GM23248 (cell line): ENCODE measurements around the gene NEK4.

Experiments used
- EZH2 ChIP-seq: fragments of 200-600 bp; sonication (generic); IDR thresholded peaks from 2 replicates; pipeline ENCODE4 v1.6.1; 2018; ENCODE audit warnings: antibody characterized with exemption, mild to moderate bottlenecking; ENCODE audit not compliant: insufficient read depth, poor library complexity, severe bottlenecking
- EZH2phosphoT487 ChIP-seq: fragments of 200-600 bp; sonication (generic); IDR thresholded peaks from 2 replicates; pipeline ENCODE4 v1.6.1; 2018; ENCODE audit warnings: antibody characterized with exemption, moderate library complexity, mild to moderate bottlenecking, low read depth; ENCODE audit not compliant: insufficient read depth

DNA sequence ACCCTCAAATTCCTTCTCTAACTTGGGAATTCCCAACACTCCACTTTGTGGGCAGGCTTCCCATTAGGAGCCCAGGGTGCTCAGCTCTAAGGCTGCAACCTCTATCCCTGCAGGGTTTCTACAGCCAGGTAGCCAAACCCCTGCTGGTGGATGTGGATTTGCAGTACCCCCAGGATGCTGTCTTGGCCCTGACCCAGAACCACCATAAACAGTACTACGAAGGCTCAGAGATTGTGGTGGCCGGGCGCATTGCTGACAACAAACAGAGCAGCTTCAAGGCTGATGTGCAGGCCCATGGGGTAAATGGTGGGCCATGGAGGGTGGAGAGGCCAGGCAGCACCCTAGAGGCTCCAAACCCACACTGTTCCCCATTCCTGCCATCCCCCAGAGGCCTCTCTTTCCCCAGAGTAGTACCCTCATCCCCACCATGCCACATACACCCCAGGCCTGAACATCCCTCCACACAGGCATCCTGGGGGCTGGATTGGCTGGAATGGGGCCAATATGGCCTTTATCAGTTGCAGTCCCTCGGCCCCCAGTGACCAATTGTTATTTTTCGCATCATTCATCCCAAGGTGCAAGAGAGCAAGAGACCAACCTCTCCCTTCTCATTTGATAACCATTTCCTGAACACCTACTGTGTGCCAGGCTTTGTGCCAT, 14.3 kb upstream of the NEK4 start:
- TF ChIP-seq EZH2phosphoT487, result no peak
- TF ChIP-seq EZH2, result no peak
